Measurements from ENCODE around the gene CHRNA4. TPM values are rescaled to one million over a fixed set of nuclear protein-coding genes. Genes with fewer than 3 reads are reported as not detected.

CHRNA4 gene
- total RNA-seq, 2 donors from 2014 or later = not detected

DNA sequence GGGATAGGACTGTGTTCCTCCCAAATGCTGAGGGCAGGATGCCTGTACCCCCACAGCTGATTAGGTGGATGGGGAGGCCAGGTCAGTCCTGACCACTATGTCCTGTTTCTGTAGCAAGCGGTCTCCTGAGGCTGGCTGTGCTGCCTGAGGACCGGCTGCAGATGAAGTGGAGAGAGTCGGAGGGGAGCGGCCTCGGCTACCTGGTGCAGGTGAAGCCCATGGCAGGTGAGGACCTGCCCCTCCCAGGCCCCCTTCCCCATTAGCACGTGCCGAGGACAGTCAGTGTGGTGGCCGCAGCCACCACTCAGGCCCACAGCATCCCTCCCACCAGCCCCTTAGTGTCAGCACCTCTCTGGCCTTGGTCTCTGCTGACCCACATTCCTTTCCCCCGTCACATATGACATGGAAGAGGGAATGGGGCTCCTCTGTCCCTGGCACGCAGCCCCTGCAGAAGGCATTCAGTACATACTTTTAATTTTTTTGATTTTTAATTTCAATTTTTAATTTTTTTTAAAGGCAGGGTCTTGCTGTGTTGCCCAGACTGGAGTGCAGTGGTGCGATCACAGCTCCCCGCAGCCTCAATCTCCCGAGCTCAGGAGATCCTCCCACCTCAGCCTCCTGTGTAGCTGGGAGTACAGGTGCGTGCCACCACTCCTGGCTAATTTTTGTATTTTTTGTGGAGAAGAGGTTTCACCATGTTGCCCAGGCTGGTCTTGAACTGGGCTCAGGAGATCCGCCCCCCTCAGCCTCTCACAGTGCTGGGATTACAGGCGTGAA lies 63.2 kb downstream of the CHRNA4 start:
- peaks cover 10 to 13% of the 10 kb centered on the region in 2 donors for H3K27me3 Mint-ChIP-seq
- peaks cover 4% of the 10 kb centered on the region for H3K9me3 Mint-ChIP-seq
- DNase-seq (ENCODE audit: low spot score) = no peak
- no peak for ATAC-seq
- H3K36me3 Mint-ChIP-seq = no peaks in the 10 kb centered on the region
- H3K4me3 Mint-ChIP-seq = no peak overlapping the region
- no peak overlapping the region for H3K27ac Mint-ChIP-seq
- no peaks in the 10 kb centered on the region for H3K4me1 Mint-ChIP-seq (ENCODE audit: low read depth in 2 of 2)

DNA sequence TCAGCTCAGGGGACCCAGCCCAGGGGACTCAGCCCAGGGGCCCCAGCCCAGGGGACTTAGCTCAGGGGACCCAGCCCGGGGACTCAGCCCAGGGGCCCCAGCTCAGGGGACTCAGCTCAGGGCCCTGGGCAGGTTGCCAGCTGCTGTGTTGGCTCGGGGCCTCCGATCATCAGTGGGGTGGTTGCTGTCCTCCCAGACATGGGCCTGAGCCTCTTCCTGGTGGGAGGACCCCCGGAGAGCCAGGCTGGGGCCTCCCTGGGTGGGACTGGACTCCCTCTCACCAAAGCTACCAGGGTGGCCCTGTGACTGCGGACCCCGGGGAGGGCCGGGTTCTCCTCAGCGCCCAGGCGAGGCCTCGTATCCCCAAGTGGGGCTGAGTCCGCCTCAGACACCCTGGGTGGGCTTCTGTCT lies 63.8 kb downstream of the CHRNA4 start:
- no peak overlapping the region for H3K4me3 Mint-ChIP-seq

DNA sequence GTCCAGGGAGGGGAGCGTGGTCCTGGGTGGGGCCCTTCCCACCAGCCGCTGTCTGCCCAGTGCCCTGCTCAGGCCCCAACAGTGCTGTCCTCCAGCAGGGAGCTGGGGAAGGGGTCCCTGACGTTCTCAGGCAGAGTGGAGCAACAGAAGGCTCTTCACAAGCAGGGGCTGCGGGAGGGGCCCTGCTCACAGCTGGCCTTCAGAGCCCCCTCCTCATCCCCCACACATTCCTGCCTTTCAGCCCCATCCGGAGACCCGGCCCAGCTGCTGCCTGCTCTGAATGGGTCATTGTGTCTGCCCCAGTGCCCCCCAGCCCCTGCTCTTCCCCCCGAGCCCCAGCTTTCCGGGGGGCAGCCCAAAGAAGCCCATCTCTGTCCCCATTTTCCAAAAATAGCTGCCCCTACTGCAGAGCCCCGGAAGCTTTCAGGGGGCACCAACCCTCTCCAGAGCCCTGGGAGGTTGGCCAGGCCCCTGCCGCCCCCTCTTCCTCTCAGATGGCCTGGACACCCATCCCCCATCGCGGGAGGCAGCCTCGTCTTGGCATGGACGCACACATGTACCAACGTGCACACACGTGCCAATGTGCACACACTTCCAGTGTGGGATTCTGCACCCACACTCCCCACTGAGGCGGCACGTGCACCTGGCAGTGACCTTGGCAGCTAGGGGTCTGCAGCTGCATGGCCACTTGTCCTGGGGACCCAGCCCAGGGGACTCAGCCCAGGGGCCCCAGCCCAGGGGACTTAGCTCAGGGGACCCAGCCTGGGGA lies 64.4 kb downstream of the CHRNA4 start:
- ATAC-seq = no peak
- Mint-ChIP-seq H3K9me3 (peaks cover 4% of the 10 kb centered on the region), H3K36me3 (no peaks in the 10 kb centered on the region), H3K27ac (no peak overlapping the region), H3K4me1 (ENCODE audit: low read depth in 2 of 2) (no peaks in the 10 kb centered on the region), H3K4me3 (no peak overlapping the region), H3K27me3 (peaks cover 4 to 10% of the 10 kb centered on the region in 2 donors)
- DNase-seq (ENCODE audit: low spot score) = no peak

More for the DNA sequence above, 63.8 kb downstream of the CHRNA4 start:
- H3K4me1 Mint-ChIP-seq (ENCODE audit: low read depth in 2 of 2) = no peaks in the 10 kb centered on the region
- H3K9me3 Mint-ChIP-seq = peaks cover 4% of the 10 kb centered on the region
- H3K27ac Mint-ChIP-seq = no peak overlapping the region
- no peaks in the 10 kb centered on the region for H3K36me3 Mint-ChIP-seq
- peaks cover 4 to 10% of the 10 kb centered on the region in 2 donors for H3K27me3 Mint-ChIP-seq
- DNase-seq (ENCODE audit: low spot score) (no peak), ATAC-seq (no peak)

DNA sequence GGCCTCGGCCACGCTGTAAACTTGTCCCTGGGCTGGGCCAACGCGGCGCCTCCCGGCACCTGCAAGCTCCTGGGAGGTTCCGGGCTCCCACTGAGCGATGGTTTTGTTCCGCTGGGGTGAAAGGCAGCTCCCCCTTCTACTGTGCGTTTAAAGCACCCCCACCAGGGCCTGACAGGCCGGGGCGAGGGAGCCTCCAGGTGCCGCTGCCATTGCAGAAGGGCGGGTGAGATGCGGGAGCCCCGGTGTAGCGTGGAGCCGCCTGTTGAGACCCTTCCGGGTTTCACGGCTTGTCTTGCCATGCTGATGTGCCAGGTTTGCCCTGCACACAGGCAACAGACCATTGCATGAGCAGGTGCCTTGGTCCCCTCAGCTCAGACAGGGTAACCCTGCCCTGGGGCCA lies 65.3 kb downstream of the CHRNA4 start:
- DNase-seq (ENCODE audit: low spot score) (no peak), ATAC-seq (no peak)
- no peaks in the 10 kb centered on the region for H3K36me3 Mint-ChIP-seq
- no peak overlapping the region for H3K4me3 Mint-ChIP-seq
- H3K27me3 Mint-ChIP-seq = peaks cover 4 to 6% of the 10 kb centered on the region in 2 donors
- H3K9me3 Mint-ChIP-seq = no peaks in the 10 kb centered on the region
- no peak overlapping the region for H3K27ac Mint-ChIP-seq
- no peaks in the 10 kb centered on the region for H3K4me1 Mint-ChIP-seq (ENCODE audit: low read depth in 2 of 2)

DNA sequence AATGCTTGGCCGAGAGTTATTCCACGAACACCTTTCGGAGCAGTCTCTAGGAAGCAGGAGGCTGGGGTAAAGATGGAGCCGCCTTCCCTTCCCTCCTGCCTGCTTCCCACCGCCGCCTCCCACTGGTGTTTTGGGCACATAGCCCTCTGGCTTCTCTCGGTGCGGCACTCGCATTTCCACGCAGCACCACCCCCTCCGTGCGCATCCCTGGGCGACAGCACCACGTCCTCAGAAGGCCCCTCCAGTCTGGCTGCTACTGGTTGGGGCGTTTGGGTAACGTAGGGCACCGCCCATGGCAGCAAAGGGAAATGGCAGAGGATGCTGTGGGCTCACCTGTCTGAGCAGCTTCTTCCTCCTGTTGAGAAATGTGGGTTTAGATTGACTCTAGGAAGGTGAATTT lies 65.7 kb downstream of the CHRNA4 start:
- no peaks in the 10 kb centered on the region for H3K36me3 Mint-ChIP-seq
- H3K27me3 Mint-ChIP-seq = peaks cover 4 to 6% of the 10 kb centered on the region in 2 donors
- H3K27ac Mint-ChIP-seq = no peak overlapping the region
- no peaks in the 10 kb centered on the region for H3K9me3 Mint-ChIP-seq
- no peak overlapping the region for H3K4me3 Mint-ChIP-seq
- H3K4me1 Mint-ChIP-seq (ENCODE audit: low read depth in 2 of 2) = no peaks in the 10 kb centered on the region
- no peak for DNase-seq (ENCODE audit: low spot score)
- no peak for ATAC-seq

DNA sequence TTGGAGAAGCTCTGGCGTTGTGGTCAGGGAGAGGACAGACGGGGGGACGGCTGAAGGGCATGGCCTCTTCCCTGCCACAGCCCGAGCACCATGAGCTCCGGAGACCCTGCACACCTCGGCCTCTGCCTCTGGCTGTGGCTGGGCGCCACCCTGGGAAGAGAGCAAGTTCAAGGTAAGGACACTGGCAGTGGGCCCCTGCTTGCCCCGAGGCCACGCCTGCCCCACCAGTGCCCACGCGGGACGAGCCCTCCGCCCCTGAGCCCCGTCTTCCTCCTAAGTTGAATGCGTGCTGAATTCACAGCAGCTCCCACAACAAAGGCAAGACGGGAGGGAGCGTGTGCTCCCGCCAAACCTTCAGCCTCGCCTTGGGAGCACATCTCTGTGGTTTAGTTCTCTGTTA lies 66.1 kb downstream of the CHRNA4 start:
- no peaks in the 10 kb centered on the region for H3K9me3 Mint-ChIP-seq
- H3K4me3 Mint-ChIP-seq = no peak overlapping the region

DNA sequence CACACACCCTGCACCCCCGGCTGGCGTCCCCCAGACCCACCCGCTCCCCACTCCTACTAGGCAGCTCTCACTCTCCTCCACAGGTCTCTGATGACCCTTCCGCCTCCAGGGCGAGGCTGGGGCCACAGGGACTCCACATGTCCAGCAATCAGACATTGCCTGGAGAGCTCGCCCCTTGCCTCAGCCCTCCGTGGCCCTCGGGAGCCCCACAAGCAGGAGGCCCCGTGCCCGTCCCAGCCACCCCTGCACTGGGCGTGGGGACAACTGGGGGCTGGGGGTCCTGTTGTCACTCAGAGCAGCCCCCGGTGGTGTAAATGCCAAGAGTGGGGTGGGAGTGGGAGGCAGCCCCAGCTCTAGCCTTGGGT lies 66.6 kb downstream of the CHRNA4 start:
- no peak overlapping the region for H3K4me3 Mint-ChIP-seq
- no peaks in the 10 kb centered on the region for H3K36me3 Mint-ChIP-seq
- peaks cover 4 to 6% of the 10 kb centered on the region in 2 donors for H3K27me3 Mint-ChIP-seq
- ATAC-seq (no peak), DNase-seq (ENCODE audit: low spot score) (no peak)
- H3K27ac Mint-ChIP-seq = no peak overlapping the region
- H3K4me1 Mint-ChIP-seq (ENCODE audit: low read depth in 2 of 2) = no peaks in the 10 kb centered on the region
- H3K9me3 Mint-ChIP-seq = no peaks in the 10 kb centered on the region

More for the DNA sequence above, 66.1 kb downstream of the CHRNA4 start:
- Mint-ChIP-seq H3K27me3 (peaks cover 4 to 6% of the 10 kb centered on the region in 2 donors), H3K27ac (no peak overlapping the region), H3K36me3 (no peaks in the 10 kb centered on the region), H3K4me1 (ENCODE audit: low read depth in 2 of 2) (no peaks in the 10 kb centered on the region)
- no peak for DNase-seq (ENCODE audit: low spot score)
- no peak for ATAC-seq

DNA sequence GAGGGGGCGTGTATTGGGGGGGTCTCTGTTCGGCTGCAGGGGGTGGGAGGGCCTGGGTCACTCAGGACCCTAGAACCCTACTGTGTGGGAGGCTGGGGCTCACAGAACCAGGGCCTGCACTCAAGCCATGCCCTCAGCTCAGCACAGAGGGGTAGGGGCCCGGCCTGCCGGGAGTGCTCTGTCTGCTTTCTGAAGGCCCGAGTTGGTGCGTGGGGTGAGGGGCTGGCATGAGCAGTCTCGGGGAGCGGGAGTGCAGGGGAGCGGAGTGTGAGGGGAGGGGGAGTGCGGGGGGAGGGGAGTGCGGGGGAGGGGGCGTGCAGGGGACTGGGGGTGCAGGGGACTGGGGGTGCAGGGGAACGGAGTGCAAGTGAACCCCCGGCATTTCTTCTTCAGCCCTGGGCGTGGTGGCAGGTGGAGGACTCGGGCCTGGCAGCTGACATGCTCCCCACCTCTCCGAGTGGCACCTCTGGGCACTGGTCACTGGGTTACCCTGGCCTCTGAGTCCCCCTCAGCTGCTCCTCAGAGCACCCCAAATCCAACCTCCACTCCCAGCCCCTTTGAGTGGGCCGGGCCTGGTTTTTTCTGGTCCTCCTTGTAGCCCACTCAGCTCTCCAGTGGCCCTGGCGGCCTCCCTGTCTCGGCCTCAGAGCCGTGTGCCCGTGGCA lies 67.1 kb downstream of the CHRNA4 start:
- Mint-ChIP-seq H3K27me3 (peaks cover under 1 to 3% of the 10 kb centered on the region in 2 donors), H3K4me1 (ENCODE audit: low read depth in 2 of 2) (no peaks in the 10 kb centered on the region), H3K27ac (no peak overlapping the region), H3K36me3 (no peaks in the 10 kb centered on the region), H3K9me3 (no peaks in the 10 kb centered on the region), H3K4me3 (no peak overlapping the region)
- DNase-seq (ENCODE audit: low spot score) (no peak), ATAC-seq (no peak)

DNA sequence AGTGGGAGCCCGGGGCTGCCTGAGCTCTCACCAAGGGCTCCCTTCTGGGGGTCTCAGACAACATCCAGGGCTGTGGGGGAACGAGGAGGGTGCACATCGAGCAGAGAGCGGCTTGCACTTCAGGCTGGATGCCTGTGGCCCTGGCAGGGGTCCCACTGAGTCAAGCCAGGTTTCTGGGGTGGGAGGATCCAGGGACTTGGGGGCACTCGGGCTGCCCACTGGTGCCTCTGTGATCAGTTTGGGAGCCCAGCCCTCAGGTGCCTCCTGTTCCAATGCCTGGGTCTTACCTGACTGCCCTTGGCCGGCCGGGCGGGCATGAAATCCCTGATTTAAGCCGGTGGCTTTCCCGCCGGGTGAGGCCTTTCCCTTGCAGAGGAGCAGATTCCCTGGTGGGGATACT lies 67.7 kb downstream of the CHRNA4 start:
- Mint-ChIP-seq H3K27me3 (peaks cover 0 to 2% of the 10 kb centered on the region in 2 donors), H3K4me1 (ENCODE audit: low read depth in 2 of 2) (no peaks in the 10 kb centered on the region), H3K27ac (no peak overlapping the region), H3K36me3 (no peaks in the 10 kb centered on the region), H3K9me3 (no peaks in the 10 kb centered on the region), H3K4me3 (no peak overlapping the region)
- no peak for ATAC-seq
- no peak for DNase-seq (ENCODE audit: low spot score)

Other genes with a start within 250 kb of the CHRNA4 start
- gene YTHDF1, start 145.2 kb downstream of the CHRNA4 start, total RNA-seq = 10 to 100 TPM; 38.2 to 47.6 TPM
- gene BIRC7, start 125.4 kb downstream of the CHRNA4 start, total RNA-seq = not detected
- not detected for gene NKAIN4, start 106.9 kb downstream of the CHRNA4 start, total RNA-seq
- 100 to 1,000 TPM in 1 of 2 donors, 10 to 100 TPM in 1; 87.2 to 144 TPM for gene ARFGAP1, start 88.5 kb downstream of the CHRNA4 start, total RNA-seq
- not detected for gene COL20A1, start 68.2 kb downstream of the CHRNA4 start, total RNA-seq
- gene KCNQ2, start 111.3 kb upstream of the CHRNA4 start, total RNA-seq = not detected
- 1 to 10 TPM; 3.1 to 6.1 TPM for gene EEF1A2, start 137.7 kb upstream of the CHRNA4 start, total RNA-seq
- gene PPDPF, start 159.4 kb upstream of the CHRNA4 start, total RNA-seq = 10 to 100 TPM; 66.4 to 96.9 TPM
- gene PTK6, start 176.0 kb upstream of the CHRNA4 start, total RNA-seq = under 1 TPM in 1 of 2 donors, not detected in 1; 0.19 TPM
- not detected for gene SRMS, start 186.4 kb upstream of the CHRNA4 start, total RNA-seq
- gene FNDC11, start 192.8 kb upstream of the CHRNA4 start, total RNA-seq = under 1 TPM; 0.31 to 0.39 TPM
- 10 to 100 TPM; 19.6 to 27.6 TPM for gene HELZ2, start 212.9 kb upstream of the CHRNA4 start, total RNA-seq